Measurements from ENCODE around the gene PSME3IP1.

PSME3IP1 gene

GRCh38 chr16:57167538-57167937, 18.3 kb downstream of the PSME3IP1 start:
- H3K4me3 ChIP-seq (ENCODE audit: low read depth, low read length): no peak overlapping the region
- no peak for TF ChIP-seq CTCF (IDR thresholded peaks at IDR 0.05; ENCODE audit: control insufficient read depth, extremely low read depth, insufficient read depth)
- DNase-seq (ENCODE audit: low read depth): no peak

GRCh38 chr16:57166951-57167350, 18.9 kb downstream of the PSME3IP1 start:
- TF ChIP-seq CTCF (IDR thresholded peaks at IDR 0.05; ENCODE audit: control insufficient read depth, extremely low read depth, insufficient read depth): no peak
- DNase-seq (ENCODE audit: low read depth): no peak
- no peak overlapping the region for H3K4me3 ChIP-seq (ENCODE audit: low read depth, low read length)

- no peak for DNase-seq (ENCODE audit: low read depth)
- no peak for TF ChIP-seq CTCF (IDR thresholded peaks at IDR 0.05; ENCODE audit: control insufficient read depth, extremely low read depth, insufficient read depth)
- H3K4me3 ChIP-seq (ENCODE audit: low read depth, low read length): no peak overlapping the region
Observed at GRCh38 chr16:57166451-57166850, 19.4 kb downstream of the PSME3IP1 start.

DNA sequence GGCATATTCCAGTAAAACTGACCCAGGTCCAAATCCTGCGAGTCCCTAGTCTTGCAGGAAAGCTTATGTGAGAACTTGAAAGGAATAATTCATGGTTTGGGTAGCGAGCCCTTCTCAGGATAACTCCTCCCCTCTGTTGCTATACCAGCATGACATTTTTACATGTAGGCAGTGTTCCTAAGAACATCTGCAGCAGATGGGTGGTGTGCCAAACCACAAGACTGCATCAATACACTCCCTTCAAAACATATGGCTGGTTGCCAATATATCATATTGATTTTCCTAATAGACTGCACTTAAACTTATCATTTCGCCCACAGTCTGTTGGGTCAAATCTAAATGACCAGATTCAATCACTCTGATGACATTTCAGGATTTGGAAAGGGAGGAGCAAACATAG, 19.9 kb downstream of the PSME3IP1 start:
- TF ChIP-seq CTCF (IDR thresholded peaks at IDR 0.05; ENCODE audit: control insufficient read depth, extremely low read depth, insufficient read depth): no peak
- H3K4me3 ChIP-seq (ENCODE audit: low read depth, low read length): no peak overlapping the region
- no peak for DNase-seq (ENCODE audit: low read depth)

- TF ChIP-seq CTCF (IDR thresholded peaks at IDR 0.05; ENCODE audit: control insufficient read depth, extremely low read depth, insufficient read depth): no peak
- no peak for DNase-seq (ENCODE audit: low read depth)
- H3K4me3 ChIP-seq (ENCODE audit: low read depth, low read length): no peak overlapping the region
Observed at GRCh38 chr16:57165483-57165882, 20.4 kb downstream of the PSME3IP1 start.

- H3K4me3 ChIP-seq (ENCODE audit: low read depth, low read length): no peak overlapping the region
- no peak for TF ChIP-seq CTCF (IDR thresholded peaks at IDR 0.05; ENCODE audit: control insufficient read depth, extremely low read depth, insufficient read depth)
- DNase-seq (ENCODE audit: low read depth): no peak
Observed at GRCh38 chr16:57163842-57164241, 22.0 kb downstream of the PSME3IP1 start.

DNA sequence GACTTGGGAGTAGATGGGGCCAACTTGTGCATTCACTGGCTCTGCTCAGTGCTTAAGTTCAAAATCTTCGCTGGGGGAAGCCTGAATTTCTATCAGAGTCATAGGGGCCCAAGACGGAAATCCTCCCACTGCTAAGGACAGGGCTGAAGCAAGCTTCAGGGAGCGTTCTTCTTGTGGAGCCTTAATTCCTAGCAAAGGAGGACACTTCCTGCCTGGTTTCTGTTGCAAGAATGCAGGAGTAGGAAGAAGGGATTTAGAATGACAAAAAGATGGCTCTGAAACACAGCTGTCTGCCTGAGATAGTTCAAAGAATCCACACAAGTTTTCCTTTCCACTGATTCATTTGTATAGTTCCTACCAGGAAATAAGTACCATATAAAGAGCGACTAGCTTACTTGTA, 26.4 kb downstream of the PSME3IP1 start:
- no peak for DNase-seq (ENCODE audit: low read depth)
- TF ChIP-seq CTCF (IDR thresholded peaks at IDR 0.05; ENCODE audit: control insufficient read depth, extremely low read depth, insufficient read depth): no peak

More for the DNA sequence above, 26.4 kb downstream of the PSME3IP1 start:
- no peak overlapping the region for H3K4me3 ChIP-seq (ENCODE audit: low read depth, low read length)
